Parathyroid adenoma (tissue), 2 donors: ENCODE measurements around the gene ZNF804A.
"Not testable (repeated sequence)": the region's sequence is repeated elsewhere in the genome, so short reads cannot be mapped to it uniquely, and the experiment has no call there.

Source experiments
- H2AFZ ChIP-seq: fragments of 300-600 bp; sonication (generic); one replicate; pipeline ENCODE4 v1.7.0; 2017; ENCODE audit warnings: antibody characterized with exemption, mild to moderate bottlenecking
- H3K27ac ChIP-seq: fragments of 300-600 bp; sonication (generic); one replicate; pipeline ENCODE4 v1.7.0; 2017
- H3K27me3 ChIP-seq: fragments of 300-600 bp; sonication (generic); one replicate; pipeline ENCODE4 v1.7.0; 2017; ENCODE audit warnings: low read length; ENCODE audit not compliant: control insufficient read depth, insufficient read depth
- H3K36me3 ChIP-seq: fragments of 300-600 bp; sonication (generic); one replicate; pipeline ENCODE4 v1.7.0; 2017; ENCODE audit warnings: low read length; ENCODE audit not compliant: control insufficient read depth, insufficient read depth
- H3K4me1 ChIP-seq: fragments of 300-600 bp; sonication (generic); one replicate; pipeline ENCODE4 v1.7.0; 2017; ENCODE audit warnings: control low read depth
- H3K4me2 ChIP-seq: fragments of 300-600 bp; sonication (generic); one replicate; pipeline ENCODE4 v1.7.0; 2017; ENCODE audit warnings: low read length
- H3K4me3 ChIP-seq: fragments of 300-600 bp; sonication (generic); one replicate; pipeline ENCODE4 v1.7.0; 2017; ENCODE audit warnings: low read depth, low read length
- H3K79me2 ChIP-seq: fragments of 300-600 bp; sonication (generic); one replicate; pipeline ENCODE4 v1.7.0; 2017; ENCODE audit warnings: control low read depth
- H3K9ac ChIP-seq: fragments of 300-600 bp; sonication (generic); one replicate; pipeline ENCODE4 v1.7.0; 2017; ENCODE audit warnings: mild to moderate bottlenecking
- H3K9me3 ChIP-seq: fragments of 300-600 bp; sonication (generic); one replicate; pipeline ENCODE4 v1.7.0; 2017; ENCODE audit warnings: low read length; ENCODE audit not compliant: control insufficient read depth
- CTCF ChIP-seq: fragments of 300-600 bp; sonication (generic); IDR thresholded peaks from one replicate; pipeline ENCODE4 v1.7.0; 2017; ENCODE audit warnings: antibody characterized with exemption, mild to moderate bottlenecking
- donor health status: primary hyperparathyroidism.

Gene ZNF804A

GRCh38 chr2:184756161-184756560, 157.8 kb downstream of the ZNF804A start:
- Histone ChIP-seq H3K79me2 (no peaks in the 10 kb centered on the region), H3K27ac (no peak overlapping the region), H3K9ac (no peak overlapping the region), H2AFZ (no peak overlapping the region), H3K4me2 (no peak overlapping the region), H3K9me3 (no peaks in the 10 kb centered on the region), H3K36me3 (no peaks in the 10 kb centered on the region), H3K27me3 (no peaks in the 10 kb centered on the region), H3K4me1 (no peaks in the 10 kb centered on the region), H3K4me3 (no peak overlapping the region)
- no peak for TF ChIP-seq CTCF

- Histone ChIP-seq H3K9me3 (no peaks in the 10 kb centered on the region), H3K4me3 (no peak overlapping the region), H3K79me2 (no peaks in the 10 kb centered on the region), H3K27ac (no peak overlapping the region), H3K36me3 (no peaks in the 10 kb centered on the region), H3K9ac (no peak overlapping the region), H3K4me1 (no peaks in the 10 kb centered on the region), H3K27me3 (no peaks in the 10 kb centered on the region), H2AFZ (no peak overlapping the region), H3K4me2 (no peak overlapping the region)
- no peak for TF ChIP-seq CTCF
Measured at GRCh38 chr2:184756885-184757284, 158.6 kb downstream of the ZNF804A start.

GRCh38 chr2:184759557-184760255, 161.4 kb downstream of the ZNF804A start:
- H3K27me3 ChIP-seq, H3K4me2 ChIP-seq, H2AFZ ChIP-seq, H3K27ac ChIP-seq, H3K36me3 ChIP-seq, H3K4me3 ChIP-seq, H3K9me3 ChIP-seq, H3K4me1 ChIP-seq, H3K9ac ChIP-seq, H3K79me2 ChIP-seq: not testable (repeated sequence)

- no peaks in the 10 kb centered on the region for H3K9me3 ChIP-seq
- H3K9ac ChIP-seq = no peak overlapping the region
- H3K36me3 ChIP-seq = no peaks in the 10 kb centered on the region
- no peak overlapping the region for H3K27ac ChIP-seq
- H3K4me2 ChIP-seq = no peak overlapping the region
- H3K27me3 ChIP-seq = no peaks in the 10 kb centered on the region
- H2AFZ ChIP-seq = no peak overlapping the region
- TF ChIP-seq CTCF = no peak
- H3K4me1 ChIP-seq = no peaks in the 10 kb centered on the region
- H3K79me2 ChIP-seq = no peaks in the 10 kb centered on the region
- H3K4me3 ChIP-seq = no peak overlapping the region
Measured at GRCh38 chr2:184760931-184761330, 162.6 kb downstream of the ZNF804A start.

- no peak overlapping the region for H3K9ac ChIP-seq
- H3K36me3 ChIP-seq = no peaks in the 10 kb centered on the region
- H3K4me3 ChIP-seq = no peak overlapping the region
Measured at GRCh38 chr2:184765112-184765895, 167.0 kb downstream of the ZNF804A start.

More at GRCh38 chr2:184765112-184765895, 167.0 kb downstream of the ZNF804A start:
- H3K4me1 ChIP-seq = no peaks in the 10 kb centered on the region
- H3K79me2 ChIP-seq = no peaks in the 10 kb centered on the region
- H3K4me2 ChIP-seq = no peak overlapping the region
- no peaks in the 10 kb centered on the region for H3K9me3 ChIP-seq
- no peak overlapping the region for H2AFZ ChIP-seq
- TF ChIP-seq CTCF = no peak
- H3K27me3 ChIP-seq = no peaks in the 10 kb centered on the region
- H3K27ac ChIP-seq = no peak overlapping the region
